ENCODE results near the gene RASGRP4.

GRCh38 chr19:38399081-38399480 lies 26.9 kb downstream of the RASGRP4 start:
- TF ChIP-seq EZH2 (IDR thresholded peaks at IDR 0.05; ENCODE audit: insufficient read depth, poor library complexity, severe bottlenecking): no peak
- TF ChIP-seq EZH2phosphoT487 (IDR thresholded peaks at IDR 0.05; ENCODE audit: insufficient read depth, low read depth): no peak

All from GM23248 (cell line).